Erythroblast (primary cell): ENCODE results near the gene DDX11.
A peak's percentile ranks its signal among the peaks of the same experiment; 100 is the strongest.
"Not testable (repeated sequence)": the region's sequence is repeated elsewhere in the genome, so short reads cannot be mapped to it uniquely, and the experiment has no call there.

Source experiments
- DNase-seq, 2 experiments: peaks; one replicate each; lab custom pipeline; 2025; lab: John Stamatoyannopoulos, UW
- GATA1 ChIP-seq: IDR thresholded peaks from 2 replicates; pipeline ENCODE4 v1.6.1; 2011; ENCODE audit warnings: low read depth, mild to moderate bottlenecking, control low read depth, low read length, moderate library complexity
- POLR2A ChIP-seq: IDR thresholded peaks from 2 replicates; pipeline ENCODE4 v1.6.1; 2011; ENCODE audit warnings: mild to moderate bottlenecking, low read length

Gene DDX11

DNA sequence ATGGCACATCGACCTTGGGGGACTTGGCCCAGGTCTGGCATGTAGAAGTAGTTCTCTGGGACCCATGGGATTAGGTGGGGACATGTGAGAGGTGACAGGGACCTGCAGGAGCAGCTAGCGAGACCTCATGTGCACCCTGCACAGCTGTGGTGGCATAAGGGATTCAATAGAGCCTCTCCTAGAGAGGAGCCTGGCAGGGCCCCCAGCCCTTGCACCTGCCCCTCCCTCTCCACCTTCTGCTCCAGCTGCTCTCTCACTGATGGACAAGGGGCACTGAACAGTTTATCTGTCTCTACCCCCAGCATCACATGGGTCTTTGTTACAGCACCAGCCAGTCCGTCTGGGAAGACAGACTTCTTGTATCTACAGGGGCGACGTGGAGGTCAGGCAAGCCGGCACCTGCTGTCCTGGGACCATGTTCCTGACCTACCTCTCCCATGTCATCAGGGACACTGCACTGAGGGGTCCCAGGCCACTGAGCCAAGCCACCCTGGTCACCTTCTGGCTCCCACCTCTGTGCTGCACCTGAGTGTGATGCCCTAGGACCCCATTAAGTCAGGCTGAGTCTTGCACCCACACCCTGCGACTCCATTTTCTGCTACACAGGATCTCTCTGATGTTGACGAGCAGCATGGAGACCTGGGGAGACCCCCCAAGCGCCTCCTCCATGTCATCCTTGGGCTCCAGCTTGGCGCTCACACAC, 32.6 kb downstream of the DDX11 start:
- DNase-seq = no peak
- no peak for TF ChIP-seq GATA1

DNA sequence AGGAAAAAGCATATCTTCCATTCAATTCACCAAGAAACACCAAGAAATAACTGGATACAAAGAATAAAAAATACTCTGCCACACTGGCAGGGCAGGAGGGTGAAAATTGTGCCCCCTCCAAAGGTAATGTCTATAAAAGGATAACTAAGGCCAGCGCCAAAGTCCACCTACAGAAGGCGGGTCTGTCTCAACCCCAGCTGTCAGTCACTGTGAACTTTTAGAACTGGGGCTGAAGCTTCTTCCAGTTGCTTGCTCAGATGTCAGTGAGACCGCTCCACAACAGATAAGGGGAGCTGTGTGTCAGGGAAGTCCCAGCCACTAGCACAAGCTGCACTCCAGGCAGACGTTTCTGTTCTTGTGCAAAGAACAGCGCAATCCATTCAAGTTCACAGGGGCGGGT, 36.1 kb downstream of the DDX11 start:
- DNase-seq = not testable (repeated sequence)

DNA sequence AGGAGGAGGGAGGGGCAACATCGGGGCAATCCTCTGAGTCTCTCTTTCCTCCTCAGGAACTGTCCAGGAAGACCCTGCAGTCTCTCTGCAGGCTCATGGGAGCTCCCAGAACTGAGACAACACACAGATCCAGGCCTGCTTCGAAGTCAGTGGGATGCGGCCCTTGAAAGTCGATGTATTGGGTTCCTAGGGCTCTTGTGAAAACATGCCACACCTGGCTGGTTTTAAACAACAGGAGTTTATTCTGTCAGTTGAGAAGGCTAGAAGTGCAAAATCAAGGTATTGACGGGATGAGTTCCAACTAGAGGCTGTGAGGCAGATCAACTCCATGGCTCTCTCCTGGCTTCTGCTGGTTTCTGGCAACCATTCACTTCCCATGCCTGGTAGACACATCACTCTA, 36.6 kb downstream of the DDX11 start:
- DNase-seq = not testable (repeated sequence)

DNA sequence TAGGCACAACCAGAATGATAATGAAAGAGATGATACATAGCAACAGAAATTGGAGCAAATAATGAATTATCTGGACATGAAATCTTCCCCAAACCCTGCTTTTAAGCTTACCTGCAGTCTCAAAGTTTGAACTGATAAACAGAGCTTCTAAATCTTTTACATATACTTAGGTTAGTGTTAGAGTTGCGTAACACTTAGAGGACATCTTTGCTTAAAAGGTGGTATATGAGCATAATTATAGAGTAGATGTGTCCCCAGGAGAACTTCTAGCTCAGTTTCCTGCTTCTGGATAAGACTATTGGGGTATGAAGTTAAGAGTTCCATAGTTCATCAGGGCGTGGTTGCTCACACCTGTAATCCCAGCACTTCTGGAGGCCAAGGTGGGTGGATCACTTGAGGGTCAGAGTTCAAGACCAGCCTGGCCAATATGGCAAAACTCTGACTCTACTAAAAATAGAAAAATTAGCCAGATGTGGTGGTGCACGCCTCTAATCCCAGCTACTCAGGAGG, 41.5 kb downstream of the DDX11 start:
- DNase-seq = not testable (repeated sequence)

DNA sequence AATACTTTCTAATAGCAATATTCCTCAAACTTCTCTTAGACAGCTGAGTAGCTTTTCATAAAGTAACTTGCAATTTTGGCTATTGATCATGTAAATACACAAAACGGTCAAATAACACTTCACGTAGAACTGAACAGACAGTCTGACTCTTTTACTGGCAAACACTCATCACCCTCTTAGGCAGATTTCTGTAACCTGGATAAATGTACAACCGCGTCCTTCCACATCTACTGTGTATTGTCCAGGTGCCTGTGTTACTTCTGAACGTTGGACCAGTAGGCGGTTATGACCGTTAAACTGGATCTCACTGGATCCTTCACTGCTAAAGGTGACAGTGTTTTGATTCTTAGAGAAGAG, 43.2 kb downstream of the DDX11 start:
- DNase-seq = not testable (repeated sequence)

DNA sequence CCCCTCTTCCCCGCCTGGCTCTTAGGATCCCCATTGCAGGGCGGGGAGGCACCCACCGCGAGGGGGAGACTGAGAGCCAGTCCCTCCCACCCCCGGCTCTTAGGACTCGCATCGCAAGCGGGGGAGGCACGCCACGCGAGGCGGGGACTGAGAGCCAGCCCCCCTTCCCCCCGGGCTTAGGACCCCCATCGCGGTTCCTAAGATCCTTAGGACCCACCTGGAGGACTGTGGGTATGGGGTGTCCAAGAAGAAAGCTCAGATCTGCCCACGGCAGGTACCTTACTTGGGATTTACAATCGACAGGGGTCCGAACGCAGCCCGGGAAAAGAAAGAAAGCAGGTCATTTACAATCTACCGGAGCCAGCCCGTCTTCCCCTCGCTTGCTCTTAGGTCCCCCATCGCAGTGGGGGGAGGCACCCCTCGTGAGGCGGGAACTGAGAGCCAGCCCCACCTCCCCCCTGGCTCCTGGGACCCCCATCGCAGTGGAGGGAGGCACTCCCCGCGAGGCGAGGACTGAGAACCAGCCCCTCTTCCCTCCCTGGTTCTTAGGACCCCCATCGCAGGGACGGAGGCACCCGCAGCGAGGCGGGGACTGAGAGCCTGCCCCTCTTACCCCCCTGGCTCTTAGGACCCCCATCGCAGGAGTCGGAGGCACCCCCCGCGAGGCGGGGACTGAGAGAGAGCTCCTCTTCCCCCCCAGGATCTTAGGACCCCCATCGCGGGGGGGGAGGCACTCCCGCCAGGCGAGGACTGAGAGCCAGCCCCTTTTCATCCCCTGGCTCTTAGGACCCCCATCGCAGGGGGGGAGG, 43.7 kb downstream of the DDX11 start:
- peak; percentile 45 to 64 for DNase-seq

DNA sequence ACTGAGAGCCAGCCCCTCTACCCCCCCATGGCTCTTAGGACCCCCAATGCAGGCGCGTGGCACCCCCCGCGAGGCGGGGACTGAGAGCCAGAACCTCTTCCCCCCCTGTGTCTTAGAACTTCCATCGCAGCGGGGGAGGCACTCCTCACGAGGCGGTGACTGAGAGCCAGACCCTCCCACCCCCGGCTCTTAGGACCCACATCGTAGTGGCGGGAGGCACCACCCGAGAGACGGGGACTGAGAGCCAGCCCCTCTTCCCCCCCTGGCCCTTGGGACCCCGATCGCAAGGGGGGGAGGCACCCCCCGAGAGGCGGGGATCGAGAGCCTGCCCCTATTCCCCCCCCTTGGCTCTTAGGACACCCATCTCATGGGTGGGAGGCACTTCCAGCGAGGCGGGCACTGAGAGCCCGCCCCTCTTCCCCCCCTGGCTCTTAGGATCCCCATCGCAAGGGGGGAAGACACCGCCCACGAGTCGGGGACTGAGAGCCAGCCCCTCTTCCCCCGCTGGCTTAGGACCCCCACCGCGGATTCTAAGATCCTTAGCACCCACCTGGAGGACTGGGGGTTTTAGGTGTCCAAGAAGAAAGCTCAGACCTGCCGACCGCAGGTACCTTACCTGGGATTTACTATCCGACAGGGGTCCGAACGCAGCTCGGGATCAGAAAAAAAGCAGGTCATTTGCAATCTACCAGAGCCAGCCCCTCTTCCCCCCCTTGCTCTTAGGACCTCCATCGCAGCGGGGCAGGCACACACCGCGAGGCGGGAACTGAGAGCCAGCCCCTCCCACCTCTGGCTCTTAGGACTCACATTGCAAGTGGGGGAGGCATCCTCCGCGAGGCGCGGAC, 44.9 kb downstream of the DDX11 start:
- TF ChIP-seq GATA1 (no peak), POLR2A (no peak)
- DNase-seq = peak; percentile 24 to 39

More for the DNA sequence above, 43.7 kb downstream of the DDX11 start:
- TF ChIP-seq GATA1 (no peak), POLR2A (no peak)

- no peak for TF ChIP-seq POLR2A
- TF ChIP-seq GATA1 = no peak
- no peak for DNase-seq
Measured at GRCh38 chr12:31119192-31119802, 45.6 kb downstream of the DDX11 start.

DNA sequence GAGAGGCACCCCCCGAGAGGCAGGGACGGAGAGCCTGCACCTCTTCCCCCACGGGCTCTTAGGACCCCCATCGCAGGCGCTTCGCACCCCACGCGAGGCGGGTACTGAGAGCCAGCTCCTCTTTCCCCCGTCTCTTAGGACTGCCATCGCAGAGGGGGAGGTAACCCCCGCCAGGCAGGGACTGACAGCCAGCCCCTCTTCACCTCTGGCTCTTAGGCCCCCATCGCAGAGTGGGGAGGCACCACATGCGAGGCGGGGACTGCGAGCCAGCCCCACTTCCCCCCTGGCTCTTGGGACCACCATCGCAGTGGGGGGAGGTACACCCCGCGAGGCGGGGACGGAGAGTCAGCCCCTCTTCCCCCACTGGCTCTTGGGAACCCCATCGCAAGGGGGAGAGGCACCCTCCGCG, 46.1 kb downstream of the DDX11 start:
- TF ChIP-seq GATA1 (no peak), POLR2A (no peak)
- no peak for DNase-seq

- no peak for DNase-seq
- TF ChIP-seq GATA1 (no peak), POLR2A (no peak)
Measured at GRCh38 chr12:31120392-31121008, 46.8 kb downstream of the DDX11 start.

- DNase-seq = not testable (repeated sequence)
Measured at GRCh38 chr12:31121022-31121728, 47.5 kb downstream of the DDX11 start.

DNA sequence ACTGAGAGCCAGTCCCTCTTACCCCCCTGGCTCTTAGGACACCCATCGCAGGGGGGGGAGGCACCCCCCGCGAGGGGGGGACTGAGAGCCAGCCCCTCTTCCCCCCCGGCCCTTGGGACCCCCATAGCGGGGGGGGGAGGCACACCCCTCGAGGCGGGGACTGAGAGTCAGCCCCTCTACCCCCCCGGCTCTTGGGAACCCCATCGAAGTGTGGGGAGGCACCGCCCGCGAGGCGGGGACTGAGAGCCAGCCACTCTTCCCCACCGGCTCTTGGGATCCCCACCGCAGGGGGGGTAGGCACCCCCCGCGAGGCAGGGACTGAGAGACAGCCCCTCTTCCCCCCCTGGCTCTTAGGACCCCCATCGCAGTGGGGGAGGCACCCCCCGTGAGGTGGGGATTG, 48.8 kb downstream of the DDX11 start:
- no peak for DNase-seq
- TF ChIP-seq POLR2A = no peak
- TF ChIP-seq GATA1 = no peak

- not testable (repeated sequence) for DNase-seq
Measured at GRCh38 chr12:31124158-31124557, 50.5 kb downstream of the DDX11 start.

DNA sequence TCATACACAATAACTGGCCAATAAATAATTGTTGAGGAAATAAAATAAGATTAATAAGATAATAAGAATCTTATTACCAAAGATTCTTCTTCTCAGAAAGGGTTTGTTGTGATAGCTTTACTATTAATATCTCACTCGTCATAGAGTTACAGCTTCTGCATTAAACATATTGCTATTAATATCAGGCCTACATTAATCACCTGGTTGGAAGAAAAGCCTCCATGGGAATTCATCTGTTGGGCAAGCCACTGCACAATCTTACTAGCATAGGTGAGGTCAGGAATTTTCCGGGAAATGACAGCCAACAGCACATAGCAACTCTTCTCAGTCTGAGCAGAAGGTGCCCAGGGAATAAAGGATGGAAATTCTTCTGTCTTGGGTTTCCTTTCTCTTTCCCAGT, 51.5 kb downstream of the DDX11 start:
- DNase-seq = not testable (repeated sequence)

- DNase-seq = not testable (repeated sequence)
Measured at GRCh38 chr12:31127209-31127848, 53.7 kb downstream of the DDX11 start.

GRCh38 chr12:31136581-31136980, 62.9 kb downstream of the DDX11 start:
- not testable (repeated sequence) for DNase-seq

DNA sequence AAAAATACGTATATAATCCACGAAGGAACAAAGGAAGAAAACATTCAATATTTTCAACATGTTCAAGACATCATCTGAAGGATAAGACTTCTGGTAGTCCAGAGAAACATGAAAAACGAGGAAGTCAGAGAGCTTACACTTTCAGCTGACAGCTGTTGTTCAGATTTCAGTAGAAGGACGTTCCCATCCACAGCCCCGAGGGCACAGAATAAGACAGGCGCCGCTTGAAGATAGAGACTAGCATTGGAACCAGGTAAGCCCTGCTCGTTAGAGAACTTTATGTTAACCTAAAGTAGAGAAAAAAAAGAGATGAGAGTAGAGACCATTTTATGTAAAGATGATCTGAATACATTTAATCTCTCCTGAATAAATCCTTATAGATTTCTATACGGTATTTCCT, 71.1 kb downstream of the DDX11 start:
- not testable (repeated sequence) for DNase-seq

DNA sequence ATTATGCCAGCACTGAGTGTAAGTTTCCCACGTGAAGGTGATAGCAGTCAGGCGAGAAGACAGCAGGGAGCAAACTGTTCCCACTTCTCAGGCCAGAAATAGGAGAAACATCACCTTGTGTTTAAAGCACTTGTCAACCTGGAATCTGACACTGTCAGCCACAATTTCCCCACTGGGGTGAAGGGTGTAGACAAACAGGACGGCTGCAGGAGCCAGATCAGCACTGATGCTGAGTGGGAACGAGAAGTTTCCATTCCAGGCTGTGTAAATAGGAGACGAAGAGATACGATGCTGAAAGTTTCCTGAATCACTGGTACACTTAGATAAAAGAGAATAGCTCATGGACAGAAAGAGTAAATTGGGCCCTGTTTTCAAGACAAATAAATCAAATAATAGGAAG, 71.6 kb downstream of the DDX11 start:
- not testable (repeated sequence) for DNase-seq
